Measurements from ENCODE around the gene MCC. TPM values are rescaled to one million over a fixed set of nuclear protein-coding genes. Genes with fewer than 3 reads are reported as not detected.

The MCC gene
- total and polyA plus RNA-seq, 2 donors from 2014 or later: 2.4 to 20.6 TPM

GRCh38 chr5:113128082-113128481 lies 360.2 kb downstream of the MCC start:
- FAIRE-seq: no peak

GRCh38 chr5:113127021-113127420 lies 361.2 kb downstream of the MCC start:
- no peaks in the 10 kb centered on the region for H3K27me3 ChIP-seq (ENCODE audit: control insufficient read depth, insufficient read depth, low read length)
- no peak overlapping the region for H3K4me3 ChIP-seq (ENCODE audit: low read length in 3 of 3)
- FAIRE-seq: no peak
- H3K36me3 ChIP-seq (ENCODE audit: control insufficient read depth in 2 of 3, insufficient read depth in 3 of 3, low read length in 3 of 3): no peaks in the 10 kb centered on the region
- peaks cover 0 to 10% (median 4%) of the 10 kb centered on the region in 3 donors for H3K4me1 ChIP-seq (ENCODE audit: control insufficient read depth in 2 of 3, insufficient read depth in 2 of 3, low read depth in 1 of 3, low read length in 3 of 3)
- H3K9me3 ChIP-seq (ENCODE audit: control insufficient read depth in 2 of 3, insufficient read depth in 1 of 3, low read length in 3 of 3): no peaks in the 10 kb centered on the region
- no peak overlapping the region for H3K27ac ChIP-seq (ENCODE audit: low read depth in 2 of 2, low read length in 2 of 2)
- H3K9ac ChIP-seq (ENCODE audit: low read length in 3 of 3): no peak overlapping the region
- intact Hi-C loops (cut with DNase I): no loop called here
- no peak for TF ChIP-seq CTCF (IDR thresholded peaks at IDR 0.05; ENCODE audit: borderline replicate concordance, extremely low read depth, insufficient read depth)
- DNase-seq: no peak

More at GRCh38 chr5:113128082-113128481, 360.2 kb downstream of the MCC start:
- no peaks in the 10 kb centered on the region for H3K9me3 ChIP-seq (ENCODE audit: control insufficient read depth in 2 of 3, insufficient read depth in 1 of 3, low read length in 3 of 3)
- intact Hi-C loops (cut with DNase I): no loop called here
- no peak overlapping the region for H3K27ac ChIP-seq (ENCODE audit: low read depth in 2 of 2, low read length in 2 of 2)
- no peak for DNase-seq
- no peak for TF ChIP-seq CTCF (IDR thresholded peaks at IDR 0.05; ENCODE audit: borderline replicate concordance, extremely low read depth, insufficient read depth)
- peaks cover 0 to 10% (median 4%) of the 10 kb centered on the region in 3 donors for H3K4me1 ChIP-seq (ENCODE audit: control insufficient read depth in 2 of 3, insufficient read depth in 2 of 3, low read depth in 1 of 3, low read length in 3 of 3)
- no peaks in the 10 kb centered on the region for H3K27me3 ChIP-seq (ENCODE audit: control insufficient read depth, insufficient read depth, low read length)
- H3K4me3 ChIP-seq (ENCODE audit: low read length in 3 of 3): no peak overlapping the region
- H3K36me3 ChIP-seq (ENCODE audit: control insufficient read depth in 2 of 3, insufficient read depth in 3 of 3, low read length in 3 of 3): no peaks in the 10 kb centered on the region
- no peak overlapping the region for H3K9ac ChIP-seq (ENCODE audit: low read length in 3 of 3)

- Histone ChIP-seq H3K9ac (ENCODE audit: low read length in 3 of 3) (no peak overlapping the region), H3K4me3 (ENCODE audit: low read length in 3 of 3) (no peak overlapping the region), H3K27ac (ENCODE audit: low read depth in 2 of 2, low read length in 2 of 2) (no peak overlapping the region), H3K9me3 (ENCODE audit: control insufficient read depth in 2 of 3, insufficient read depth in 1 of 3, low read length in 3 of 3) (no peaks in the 10 kb centered on the region), H3K27me3 (ENCODE audit: control insufficient read depth, insufficient read depth, low read length) (no peaks in the 10 kb centered on the region), H3K36me3 (ENCODE audit: control insufficient read depth in 2 of 3, insufficient read depth in 3 of 3, low read length in 3 of 3) (no peaks in the 10 kb centered on the region), H3K4me1 (ENCODE audit: control insufficient read depth in 2 of 3, insufficient read depth in 2 of 3, low read depth in 1 of 3, low read length in 3 of 3) (peaks cover 0 to 10% (median 4%) of the 10 kb centered on the region in 3 donors)
- intact Hi-C loops (cut with DNase I): no loop called here
- DNase-seq: no peak
- no peak for FAIRE-seq
- TF ChIP-seq CTCF (IDR thresholded peaks at IDR 0.05; ENCODE audit: borderline replicate concordance, extremely low read depth, insufficient read depth): no peak
These were observed 362.9 kb downstream of the MCC start for GRCh38 chr5:113125371-113125770.

GRCh38 chr5:113124914-113125313 lies 363.3 kb downstream of the MCC start:
- no peak overlapping the region for H3K9ac ChIP-seq (ENCODE audit: low read length in 3 of 3)
- FAIRE-seq (no peak), DNase-seq (no peak)
- intact Hi-C loops (cut with DNase I): no loop called here
- H3K9me3 ChIP-seq (ENCODE audit: control insufficient read depth in 2 of 3, insufficient read depth in 1 of 3, low read length in 3 of 3): no peaks in the 10 kb centered on the region
- H3K27me3 ChIP-seq (ENCODE audit: control insufficient read depth, insufficient read depth, low read length): no peaks in the 10 kb centered on the region
- TF ChIP-seq CTCF (IDR thresholded peaks at IDR 0.05; ENCODE audit: borderline replicate concordance, extremely low read depth, insufficient read depth): no peak
- no peak overlapping the region for H3K4me3 ChIP-seq (ENCODE audit: low read length in 3 of 3)
- H3K36me3 ChIP-seq (ENCODE audit: control insufficient read depth in 2 of 3, insufficient read depth in 3 of 3, low read length in 3 of 3): no peaks in the 10 kb centered on the region
- H3K4me1 ChIP-seq (ENCODE audit: control insufficient read depth in 2 of 3, insufficient read depth in 2 of 3, low read depth in 1 of 3, low read length in 3 of 3): peaks cover 0 to 10% (median 4%) of the 10 kb centered on the region in 3 donors
- no peak overlapping the region for H3K27ac ChIP-seq (ENCODE audit: low read depth in 2 of 2, low read length in 2 of 2)

Measured in kidney (tissue), 14 donors.